Measurements from ENCODE around the gene ZCCHC14.
"Not testable (repeated sequence)": the region's sequence is repeated elsewhere in the genome, so short reads cannot be mapped to it uniquely, and the experiment has no call there.

ZCCHC14 gene

GRCh38 chr16:87380881-87381280 lies 111.9 kb downstream of the ZCCHC14 start:
- Histone ChIP-seq H3K4me3 (peak overlapping the region; percentile 83), H3K27ac (peak overlapping the region; percentile 39 to 68)
- DNase-seq (ENCODE audit: low spot score), result no peak
- TF ChIP-seq CTCF (IDR thresholded peaks at IDR 0.05), result no peak

- Histone ChIP-seq H3K27ac (peak overlapping the region; percentile 39 to 68), H3K4me3 (peak overlapping the region; percentile 83)
- DNase-seq (ENCODE audit: low spot score), result no peak
- no peak for TF ChIP-seq CTCF (IDR thresholded peaks at IDR 0.05)
Measured at GRCh38 chr16:87380403-87380802, 112.4 kb downstream of the ZCCHC14 start.

GRCh38 chr16:87379312-87379752 lies 113.5 kb downstream of the ZCCHC14 start:
- not testable (repeated sequence) for H3K27ac ChIP-seq; DNase-seq (ENCODE audit: low spot score)

GRCh38 chr16:87376660-87377059 lies 116.2 kb downstream of the ZCCHC14 start:
- Histone ChIP-seq H3K27ac (peak overlapping the region in 1 of 2 donors; percentile 29), H3K4me3 (no peak overlapping the region)
- TF ChIP-seq CTCF (IDR thresholded peaks at IDR 0.05), result no peak
- no peak for DNase-seq (ENCODE audit: low spot score)

More at GRCh38 chr16:87379312-87379752, 113.5 kb downstream of the ZCCHC14 start:
- H3K4me3 ChIP-seq, result not testable (repeated sequence)

- H3K27ac ChIP-seq, result peak overlapping the region; percentile 7 to 8
- DNase-seq (ENCODE audit: low spot score), result no peak
- peak overlapping the region; percentile 2 for H3K4me3 ChIP-seq
- no peak for TF ChIP-seq CTCF (IDR thresholded peaks at IDR 0.05)
Measured at GRCh38 chr16:87375426-87376135, 117.2 kb downstream of the ZCCHC14 start.

GRCh38 chr16:87374313-87374712 lies 118.5 kb downstream of the ZCCHC14 start:
- no peak for DNase-seq (ENCODE audit: low spot score)
- no peak overlapping the region for H3K27ac ChIP-seq
- TF ChIP-seq CTCF (IDR thresholded peaks at IDR 0.05), result no peak
- H3K4me3 ChIP-seq, result no peak overlapping the region

- TF ChIP-seq CTCF (IDR thresholded peaks at IDR 0.05), result no peak
- no peak overlapping the region for H3K4me3 ChIP-seq
- DNase-seq (ENCODE audit: low spot score), result no peak
- H3K27ac ChIP-seq, result no peak overlapping the region
Measured at GRCh38 chr16:87372305-87372704, 120.5 kb downstream of the ZCCHC14 start.

All from coronary artery (tissue), 2 donors.